KMS-11 (cell line): Measurements from ENCODE around the gene CMIP.

ENCODE experiments used
- H2AFZ ChIP-seq: fragments of 200-600 bp; sonication (generic); 2 replicates; pipeline ENCODE4 v1.6.1; 2016; ENCODE audit warnings: antibody characterized with exemption, mixed run types, low read depth
- H3K27ac ChIP-seq: fragments of 200-600 bp; sonication (generic); 2 replicates; pipeline ENCODE4 v1.6.1; 2016; ENCODE audit warnings: mild to moderate bottlenecking, mixed run types
- H3K27me3 ChIP-seq: fragments of 200-600 bp; sonication (generic); 2 replicates; pipeline ENCODE4 v1.6.1; 2017; ENCODE audit warnings: mild to moderate bottlenecking, low read depth, mixed run types, moderate library complexity; ENCODE audit not compliant: insufficient read depth
- H3K36me3 ChIP-seq: fragments of 200-600 bp; sonication (generic); 2 replicates; pipeline ENCODE4 v1.6.1; 2017; ENCODE audit warnings: mild to moderate bottlenecking, mixed run types; ENCODE audit not compliant: insufficient read depth
- H3K4me1 ChIP-seq: fragments of 200-600 bp; sonication (generic); 2 replicates; pipeline ENCODE4 v1.6.1; 2016; ENCODE audit warnings: mild to moderate bottlenecking, low read depth, mixed run types; ENCODE audit not compliant: poor library complexity, severe bottlenecking
- H3K4me2 ChIP-seq: fragments of 200-600 bp; sonication (generic); 2 replicates; pipeline ENCODE4 v1.7.0; 2016; ENCODE audit warnings: mild to moderate bottlenecking, mixed run types
- H3K4me3 ChIP-seq: fragments of 200-600 bp; sonication (generic); IDR thresholded peaks from 2 replicates; pipeline ENCODE4 v1.6.1; 2017; ENCODE audit warnings: low read depth, low read length, mixed read lengths; ENCODE audit not compliant: insufficient read depth
- H3K79me2 ChIP-seq: fragments of 200-600 bp; sonication (generic); 2 replicates; pipeline ENCODE4 v1.6.1; 2016; ENCODE audit warnings: low read depth, mixed run types; ENCODE audit not compliant: insufficient read depth
- H3K9ac ChIP-seq: fragments of 200-600 bp; sonication (generic); 2 replicates; pipeline ENCODE4 v1.6.1; 2016; ENCODE audit warnings: mild to moderate bottlenecking, mixed run types
- H4K20me1 ChIP-seq: fragments of 200-600 bp; sonication (generic); 2 replicates; pipeline ENCODE4 v1.6.1; 2016; ENCODE audit warnings: mild to moderate bottlenecking, mixed run types; ENCODE audit not compliant: insufficient read depth
- CTCF ChIP-seq: fragments of 200-600 bp; sonication (generic); conservative IDR thresholded peaks from 2 replicates; pipeline ENCODE4 v1.6.1; 2017; ENCODE audit warnings: low read depth, mild to moderate bottlenecking, antibody characterized with exemption, low read length, moderate library complexity, mixed read lengths

Gene CMIP

GRCh38 chr16:81461243-81461642 is 16.6 kb downstream of the CMIP start:
- Histone ChIP-seq H3K27ac (no peak overlapping the region), H2AFZ (no peak overlapping the region), H3K27me3 (no peaks in the 10 kb centered on the region), H3K79me2 (peaks cover 100% of the 10 kb centered on the region), H3K4me2 (no peak overlapping the region), H4K20me1 (peaks cover 21% of the 10 kb centered on the region), H3K4me3 (no peak overlapping the region), H3K9ac (no peak overlapping the region), H3K36me3 (no peaks in the 10 kb centered on the region), H3K4me1 (peaks cover 13% of the 10 kb centered on the region)
- no peak for TF ChIP-seq CTCF

GRCh38 chr16:81461766-81462165 is 17.2 kb downstream of the CMIP start:
- TF ChIP-seq CTCF, result no peak
- H3K4me3 ChIP-seq, result no peak overlapping the region
- peaks cover 26% of the 10 kb centered on the region for H4K20me1 ChIP-seq
- H3K27me3 ChIP-seq, result no peaks in the 10 kb centered on the region
- H3K27ac ChIP-seq, result no peak overlapping the region
- H3K9ac ChIP-seq, result no peak overlapping the region
- no peak overlapping the region for H2AFZ ChIP-seq
- H3K4me2 ChIP-seq, result no peak overlapping the region
- peaks cover 100% of the 10 kb centered on the region for H3K79me2 ChIP-seq
- no peaks in the 10 kb centered on the region for H3K36me3 ChIP-seq
- H3K4me1 ChIP-seq, result peaks cover 17% of the 10 kb centered on the region

- Histone ChIP-seq H3K36me3 (no peaks in the 10 kb centered on the region), H3K4me3 (no peak overlapping the region), H3K9ac (no peak overlapping the region), H3K27me3 (no peaks in the 10 kb centered on the region), H3K4me1 (peaks cover 26% of the 10 kb centered on the region), H3K27ac (no peak overlapping the region), H3K79me2 (peaks cover 100% of the 10 kb centered on the region), H3K4me2 (no peak overlapping the region), H2AFZ (no peak overlapping the region), H4K20me1 (peaks cover 28% of the 10 kb centered on the region)
- no peak for TF ChIP-seq CTCF
Measured at GRCh38 chr16:81462683-81463082, 18.1 kb downstream of the CMIP start.

- TF ChIP-seq CTCF, result no peak
- Histone ChIP-seq H3K36me3 (no peaks in the 10 kb centered on the region), H3K27me3 (no peaks in the 10 kb centered on the region), H2AFZ (no peak overlapping the region), H3K79me2 (peaks cover 100% of the 10 kb centered on the region), H3K4me3 (no peak overlapping the region), H3K4me2 (no peak overlapping the region), H3K27ac (no peak overlapping the region), H3K9ac (no peak overlapping the region), H4K20me1 (peaks cover 31% of the 10 kb centered on the region), H3K4me1 (peaks cover 33% of the 10 kb centered on the region)
Measured at GRCh38 chr16:81463296-81463890, 18.8 kb downstream of the CMIP start.
